ENCODE data around the gene FADS2.

- no peak for TF ChIP-seq CTCF (IDR thresholded peaks at IDR 0.05)
- no peak for TF ChIP-seq POLR2A (IDR thresholded peaks at IDR 0.05)
These were observed 83.1 kb downstream of the FADS2 start for GRCh38 chr11:61911128-61911700.
